HG02973 (cell line): ENCODE results near the gene FBLIM1.
"Not testable (repeated sequence)": the region's sequence is repeated elsewhere in the genome, so short reads cannot be mapped to it uniquely, and the experiment has no call there.

Experiments used
- ATAC-seq: cut with Tn5 transposase; IDR thresholded peaks from one replicate; pipeline ENCODE4 v1.9.1; 2021; ENCODE audit warnings: moderate library complexity; ENCODE audit not compliant: unreplicated experiment

Gene FBLIM1

GRCh38 chr1:15807121-15807520 lies 48.5 kb downstream of the FBLIM1 start:
- no peak for ATAC-seq

- not testable (repeated sequence) for ATAC-seq
These were observed 49.0 kb downstream of the FBLIM1 start, which contains the start of gene UQCRHL for GRCh38 chr1:15807549-15807948. TSS of gene UQCRHL (minus strand) at chr1:15807649. CDS start at chr1:15807649, 0 bp downstream.

GRCh38 chr1:15808955-15809354 lies 50.4 kb downstream of the FBLIM1 start:
- no peak for ATAC-seq

GRCh38 chr1:15810073-15810472 lies 51.5 kb downstream of the FBLIM1 start:
- ATAC-seq, result no peak

DNA sequence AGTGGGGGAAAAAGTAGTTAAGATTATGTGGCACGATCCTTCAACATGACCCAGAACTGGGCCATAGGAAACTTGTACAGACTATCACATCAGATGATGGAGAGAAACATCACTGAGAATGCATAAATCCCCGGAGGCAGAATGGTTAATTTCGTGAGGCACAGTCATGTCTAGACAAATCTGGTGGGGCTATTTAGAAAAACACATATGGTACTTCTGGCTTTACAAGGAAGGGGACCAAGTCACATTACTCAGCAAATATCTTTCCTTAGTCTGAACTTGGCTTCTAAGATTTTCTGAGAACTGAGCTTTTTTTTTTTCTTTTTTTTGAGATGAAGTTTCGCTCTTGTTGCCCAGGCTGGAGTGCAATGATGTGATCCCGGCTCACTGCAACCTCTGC lies 58.1 kb downstream of the FBLIM1 start:
- no peak for ATAC-seq

DNA sequence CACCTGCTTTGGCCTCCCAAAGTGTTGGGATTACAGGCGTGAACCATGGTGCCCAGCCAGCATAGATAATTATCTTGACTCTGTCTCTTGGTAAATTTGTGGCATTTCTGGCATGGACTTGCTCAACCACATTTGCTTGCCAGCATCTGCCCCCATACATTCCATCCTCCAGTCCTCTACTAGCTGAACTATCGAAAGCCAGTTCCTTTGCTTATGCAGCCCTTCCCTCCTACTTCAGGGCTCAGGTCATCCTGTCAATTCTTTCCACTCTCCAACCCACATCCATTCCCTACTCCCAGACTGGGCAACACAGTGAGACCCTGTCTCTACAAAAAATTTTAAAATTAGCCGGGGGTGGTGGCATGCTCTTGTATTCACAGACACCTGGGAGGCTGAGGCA lies 61.9 kb downstream of the FBLIM1 start:
- ATAC-seq, result no peak

DNA sequence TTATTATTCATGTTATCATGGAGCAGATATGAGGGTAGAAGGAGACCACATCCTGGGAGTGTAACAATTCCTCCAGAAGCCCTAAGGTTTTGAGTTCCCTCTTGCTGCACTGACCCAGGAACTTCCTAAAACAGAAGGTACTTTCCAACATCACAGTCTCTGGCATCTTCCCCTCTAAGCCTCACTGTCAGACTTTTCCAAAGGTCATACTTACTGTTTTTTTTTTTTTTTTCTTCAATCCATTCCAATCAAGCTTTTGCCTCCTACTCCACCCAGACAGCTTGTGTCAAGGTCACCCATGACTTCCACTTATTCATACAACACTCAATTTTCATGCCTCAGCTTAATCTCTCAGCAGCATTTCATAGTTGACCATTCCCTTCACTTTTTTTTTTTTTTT lies 67.2 kb downstream of the FBLIM1 start:
- ATAC-seq, result no peak

GRCh38 chr1:15826810-15827507 lies 68.4 kb downstream of the FBLIM1 start:
- ATAC-seq, result no peak

DNA sequence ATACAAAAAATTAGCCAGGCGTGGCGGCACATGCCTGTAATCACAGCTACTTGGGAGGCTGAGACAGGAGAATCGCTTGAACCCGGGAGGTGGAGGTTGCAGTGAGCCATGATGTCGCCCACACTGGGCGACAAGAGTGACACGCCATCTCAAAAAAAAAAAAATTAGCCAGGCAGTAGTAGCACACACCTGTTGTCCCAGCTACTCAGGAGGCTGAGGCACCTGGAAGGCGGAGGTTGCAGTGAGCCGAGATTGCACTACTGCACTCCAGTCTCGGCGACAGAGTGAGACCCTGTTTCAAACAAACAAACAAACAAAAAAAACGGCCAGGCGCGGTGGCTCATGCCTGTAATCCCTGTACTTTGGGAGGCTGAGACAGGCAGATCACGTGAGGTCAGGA lies 69.0 kb downstream of the FBLIM1 start:
- ATAC-seq, result not testable (repeated sequence)

GRCh38 chr1:15828931-15829330 lies 70.3 kb downstream of the FBLIM1 start:
- ATAC-seq, result not testable (repeated sequence)

GRCh38 chr1:15830258-15830657 lies 71.7 kb downstream of the FBLIM1 start:
- no peak for ATAC-seq

DNA sequence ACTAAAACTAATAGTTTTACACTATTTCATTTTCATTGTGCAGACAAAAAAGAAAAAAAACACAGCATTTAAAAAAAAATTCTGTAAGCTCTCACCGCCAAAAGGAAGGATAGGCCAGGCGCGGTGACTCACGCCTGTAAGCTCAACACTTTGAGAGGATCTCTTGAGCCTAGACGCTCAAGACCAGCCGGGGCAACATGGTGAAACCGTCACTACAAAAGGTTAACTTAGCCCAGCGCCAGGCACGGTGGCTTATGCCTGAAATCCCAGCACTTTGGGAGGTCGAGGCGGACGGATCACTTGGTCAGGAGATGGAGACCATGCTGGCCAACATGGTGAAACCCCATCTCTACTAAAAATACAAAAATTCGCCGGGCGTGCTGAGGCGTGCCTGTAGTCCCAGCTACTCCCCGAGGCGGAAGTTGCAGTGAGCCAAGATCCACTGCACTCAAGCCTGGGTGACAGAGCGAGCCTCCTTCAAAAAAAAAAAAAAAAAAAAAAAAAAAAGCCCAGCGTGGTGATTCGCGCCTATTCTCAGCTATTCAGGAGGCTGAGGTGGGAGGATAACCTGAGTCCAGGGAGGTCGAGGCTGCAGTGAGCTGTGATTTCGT lies 74.6 kb downstream of the FBLIM1 start:
- ATAC-seq, result no peak

DNA sequence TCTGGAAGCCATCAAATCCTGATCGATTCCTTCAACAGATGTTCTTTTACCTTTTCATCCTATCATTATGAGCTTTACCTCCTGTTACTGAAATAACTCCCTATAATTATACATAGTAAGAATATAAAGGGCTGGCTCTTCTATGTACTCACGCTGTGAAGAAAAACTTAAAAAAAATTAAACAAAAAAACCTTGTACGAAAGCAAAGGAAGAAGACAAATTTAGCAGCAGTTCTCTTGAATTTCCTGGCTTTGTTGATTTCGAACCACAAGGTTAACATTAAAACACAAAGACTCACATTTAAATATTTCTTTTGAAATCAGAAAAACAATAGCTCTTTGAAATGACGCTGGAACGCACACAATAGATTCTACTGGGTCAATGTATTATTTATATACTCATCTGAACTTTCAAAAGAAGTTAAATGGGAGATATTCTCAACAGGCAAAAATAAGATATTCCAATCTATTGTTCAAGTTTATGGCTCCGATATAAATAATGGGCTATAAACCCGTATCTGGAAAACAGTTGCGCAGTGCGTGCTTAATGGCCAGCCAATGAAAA lies 75.3 kb downstream of the FBLIM1 start:
- no peak for ATAC-seq

DNA sequence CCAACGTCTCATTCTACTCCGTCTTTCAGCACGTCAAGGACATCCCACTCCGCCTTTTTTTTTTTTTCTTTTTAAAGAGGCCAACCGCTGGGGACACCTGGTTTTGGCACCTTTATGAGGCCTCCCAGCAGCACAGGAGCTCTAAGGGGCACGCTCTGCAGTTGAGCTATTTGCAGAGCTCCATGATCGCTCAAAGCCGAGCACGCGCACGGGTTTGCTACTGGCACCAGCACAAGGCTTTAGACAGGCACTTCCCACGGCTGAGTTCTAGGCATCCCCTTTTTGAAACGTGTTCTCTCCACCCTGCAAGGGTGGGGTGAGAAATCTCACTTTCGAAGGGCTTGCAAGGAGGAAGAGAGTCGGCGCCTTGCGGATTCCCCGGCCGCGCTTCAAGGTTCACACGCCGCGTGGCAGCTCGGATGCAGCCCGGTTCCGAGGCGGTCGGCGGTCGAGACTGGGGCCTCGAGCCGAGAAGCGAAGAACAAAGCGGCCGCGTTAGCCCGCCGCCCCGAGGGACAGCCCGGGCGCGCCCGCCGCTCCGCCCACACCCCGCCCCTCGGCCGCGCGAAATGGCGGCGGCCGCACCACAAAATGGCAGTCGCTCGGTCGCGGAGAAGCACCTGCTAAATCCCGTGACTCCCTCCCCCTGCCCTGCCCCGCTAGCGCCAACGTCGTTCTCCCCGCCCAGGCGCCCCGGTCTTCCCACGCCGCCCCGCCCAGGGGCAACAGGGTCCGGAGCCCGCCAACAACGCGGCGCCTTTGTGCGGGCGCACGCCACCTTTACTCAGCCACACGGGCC lies 76.0 kb downstream of the FBLIM1 start:
- ATAC-seq, result peak; percentile 41

DNA sequence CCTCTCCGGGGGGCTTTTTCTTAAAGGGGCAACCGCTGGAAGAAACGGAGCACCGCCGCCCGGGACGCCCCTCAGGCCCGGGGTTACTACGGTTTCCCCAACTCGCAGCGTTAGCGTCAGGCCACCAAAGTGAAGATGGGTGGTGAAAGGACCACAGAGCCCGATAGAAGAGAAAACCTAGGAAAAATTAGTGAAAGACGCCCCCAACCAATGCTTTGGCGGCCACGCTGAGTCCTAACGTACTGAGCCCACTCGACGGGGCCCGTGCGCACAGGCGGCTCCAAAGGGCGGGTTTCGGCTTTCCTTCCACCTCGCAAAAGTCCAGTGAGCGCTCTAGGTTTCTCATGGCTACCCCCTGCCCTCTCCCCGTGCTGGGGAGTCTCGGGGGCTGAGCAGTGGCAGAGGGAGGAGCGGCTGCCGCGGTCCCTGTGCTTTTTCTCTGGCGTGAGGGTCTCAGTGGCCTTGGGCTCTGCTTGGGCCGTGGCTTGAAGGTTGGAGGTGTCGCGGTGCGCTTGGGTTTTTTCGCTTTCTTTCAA lies 76.7 kb downstream of the FBLIM1 start:
- peak; percentile 6 for ATAC-seq

DNA sequence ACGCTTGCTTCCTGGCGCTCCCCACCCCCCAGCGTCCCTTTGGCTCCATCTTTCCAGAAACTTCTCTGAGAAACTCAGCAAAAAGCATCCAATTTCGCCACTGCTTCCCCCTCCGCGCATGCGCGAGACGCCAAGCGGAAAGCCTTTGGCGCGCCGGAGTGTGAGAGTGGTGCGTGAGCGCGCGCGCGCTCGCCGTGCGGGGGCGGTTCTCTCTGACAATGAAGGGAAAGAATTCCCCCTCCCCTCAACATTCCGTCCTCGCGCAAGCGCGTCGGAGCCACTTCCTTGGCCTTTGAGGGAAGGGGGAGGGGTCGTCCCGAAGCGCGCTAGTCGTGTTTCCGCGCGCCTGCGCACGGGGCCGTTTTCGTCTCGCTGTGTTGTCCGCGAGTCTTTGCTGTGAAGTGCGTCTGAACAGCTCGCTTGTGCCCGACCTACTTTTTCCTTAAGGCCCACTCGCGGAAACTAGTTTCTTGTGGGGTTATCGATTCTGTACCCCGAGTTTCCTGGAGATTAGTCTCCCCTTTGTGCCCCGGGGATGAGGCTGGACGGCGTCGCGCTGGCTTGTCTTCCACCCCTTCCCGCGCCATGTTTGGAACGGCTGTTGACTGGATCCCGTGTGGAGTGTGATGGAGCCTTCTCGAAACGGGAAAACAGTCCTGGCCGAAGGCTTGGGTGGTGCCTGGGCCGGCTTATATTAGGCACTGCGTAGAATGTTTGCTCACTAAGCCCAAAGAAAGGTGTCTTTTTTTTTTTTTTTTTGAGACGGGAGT lies 77.3 kb downstream of the FBLIM1 start:
- peak; percentile 32 for ATAC-seq
